ENCODE results near the gene NOTCH1. TPM values are rescaled to one million over a fixed set of nuclear protein-coding genes. Genes with fewer than 3 reads are reported as not detected.

NOTCH1 gene
- total RNA-seq, 1 donor from 2014 or later = 26.6 TPM

- Mint-ChIP-seq H3K9me3 (no peaks in the 10 kb centered on the region), H3K27ac (no peak overlapping the region), H3K4me3 (no peak overlapping the region), H3K27me3 (no peaks in the 10 kb centered on the region), H3K36me3 (ENCODE audit: low read depth) (peaks cover 76% of the 10 kb centered on the region), H3K4me1 (peaks cover 15% of the 10 kb centered on the region)
- ChIA-PET CTCF (no interaction called here), POLR2A (no interaction called here)
- ATAC-seq (ENCODE audit: low read depth) (no peak), DNase-seq (no peak)
- no peak for TF ChIP-seq CTCF (IDR thresholded peaks at IDR 0.05)
- intact Hi-C loops (cut with micrococcal nuclease) = no loop called here
These were observed 69.3 kb downstream of the NOTCH1 start for GRCh38 chr9:136476369-136477150.

GRCh38 chr9:136474974-136475865 is 70.6 kb downstream of the NOTCH1 start:
- no peak for TF ChIP-seq CTCF (IDR thresholded peaks at IDR 0.05)
- POLR2A ChIA-PET = interaction anchor here (0.6 kb wide), 1 partner anchor 17 kb away, joined by 14 read pairs; no protein-coding TSS in a partner anchor
- intact Hi-C loops (cut with micrococcal nuclease) = no loop called here
- H3K4me1 Mint-ChIP-seq = peaks cover 9% of the 10 kb centered on the region
- CTCF ChIA-PET = no interaction called here
- DNase-seq (no peak), ATAC-seq (ENCODE audit: low read depth) (no peak)
- no peak overlapping the region for H3K27ac Mint-ChIP-seq
- no peaks in the 10 kb centered on the region for H3K9me3 Mint-ChIP-seq
- peaks cover 84% of the 10 kb centered on the region for H3K36me3 Mint-ChIP-seq (ENCODE audit: low read depth)
- no peaks in the 10 kb centered on the region for H3K27me3 Mint-ChIP-seq
- H3K4me3 Mint-ChIP-seq = no peak overlapping the region

- Mint-ChIP-seq H3K4me3 (no peak overlapping the region), H3K9me3 (no peaks in the 10 kb centered on the region), H3K4me1 (peaks cover 4% of the 10 kb centered on the region), H3K27me3 (no peaks in the 10 kb centered on the region), H3K36me3 (ENCODE audit: low read depth) (peaks cover 89% of the 10 kb centered on the region), H3K27ac (no peak overlapping the region)
- ChIA-PET POLR2A (no interaction called here), CTCF (no interaction called here)
- no peak for ATAC-seq (ENCODE audit: low read depth)
- DNase-seq = no peak
- TF ChIP-seq CTCF (IDR thresholded peaks at IDR 0.05) = no peak
- intact Hi-C loops (cut with micrococcal nuclease) = no loop called here
These were observed 71.7 kb downstream of the NOTCH1 start for GRCh38 chr9:136474021-136474640.

DNA sequence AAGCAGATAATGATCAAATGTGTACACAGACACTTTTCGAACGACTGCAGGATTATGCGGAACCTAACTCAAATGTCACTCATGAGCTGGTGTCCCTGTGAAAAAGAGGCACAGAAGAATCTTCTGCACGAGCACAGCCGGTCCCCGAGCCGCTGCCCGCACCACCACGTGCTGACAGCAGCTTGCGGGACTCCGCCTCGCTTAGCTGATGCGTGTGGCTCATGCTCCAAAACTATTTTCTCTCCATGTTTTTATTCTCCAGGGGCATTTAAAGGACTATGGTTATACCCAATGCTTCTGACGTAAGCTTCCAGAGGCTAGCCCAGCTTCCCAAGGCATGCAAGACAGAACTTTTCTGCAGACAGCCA is 72.5 kb downstream of the NOTCH1 start:
- Mint-ChIP-seq H3K27ac (no peak overlapping the region), H3K27me3 (no peaks in the 10 kb centered on the region), H3K4me1 (no peaks in the 10 kb centered on the region), H3K9me3 (no peaks in the 10 kb centered on the region), H3K36me3 (ENCODE audit: low read depth) (peaks cover 88% of the 10 kb centered on the region), H3K4me3 (no peak overlapping the region)
- ATAC-seq (ENCODE audit: low read depth) (no peak), DNase-seq (no peak)
- CTCF ChIA-PET = interaction anchor here (0.6 kb wide), 1 partner anchor 44 kb away, joined by 3 read pairs; no protein-coding TSS in a partner anchor
- POLR2A ChIA-PET = no interaction called here
- intact Hi-C loops (cut with micrococcal nuclease) = no loop called here
- no peak for TF ChIP-seq CTCF (IDR thresholded peaks at IDR 0.05)

All from activated B cell treated with CpG ODN at 0.5 μM for 24 hours (primary cell).